ENCODE measurements around the gene GJD4.

DNA sequence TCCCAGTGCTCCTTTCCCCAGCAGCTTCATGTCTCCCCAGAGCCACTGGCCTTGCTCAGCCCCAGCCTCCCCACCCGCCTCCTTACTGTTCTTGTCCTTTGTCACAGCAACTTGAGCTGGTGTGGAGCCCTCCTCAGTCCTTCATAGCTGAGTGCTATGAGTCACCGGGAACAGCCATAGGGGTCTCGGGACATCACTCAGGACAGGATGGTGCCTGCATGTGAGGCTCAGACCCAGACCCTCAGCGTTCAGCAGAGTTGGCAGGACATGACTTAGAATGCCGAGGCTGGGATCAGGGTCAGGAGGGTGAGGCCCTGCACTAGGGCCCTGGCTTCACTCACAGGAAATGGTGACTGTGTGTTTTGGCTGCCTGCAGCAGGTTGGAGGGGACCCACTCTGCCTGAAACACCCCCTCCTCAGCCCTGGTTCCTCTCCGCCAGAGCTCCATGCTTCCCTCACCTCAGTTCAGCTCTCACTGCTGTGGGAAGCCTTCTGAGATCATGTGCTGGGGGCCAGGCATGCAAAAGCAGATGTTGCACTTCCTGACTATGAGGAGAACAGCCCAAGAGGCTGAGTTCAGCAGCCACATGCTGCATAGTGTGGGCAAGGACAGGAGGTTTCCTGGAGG lies 40.7 kb upstream of the GJD4 start:
- TF ChIP-seq, protein P1, sequence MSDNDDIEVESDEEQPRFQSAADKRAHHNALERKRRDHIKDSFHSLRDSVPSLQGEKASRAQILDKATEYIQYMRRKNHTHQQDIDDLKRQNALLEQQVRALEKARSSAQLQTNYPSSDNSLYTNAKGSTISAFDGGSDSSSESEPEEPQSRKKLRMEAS (IDR thresholded peaks at IDR 0.05; ENCODE audit: insufficient read depth, insufficient read length): no peak
- TF ChIP-seq EZH2 (IDR thresholded peaks at IDR 0.05; ENCODE audit: borderline replicate concordance, low read depth, low read length, severe bottlenecking) (no peak), POLR2A (IDR thresholded peaks at IDR 0.05; ENCODE audit: low read depth, low read length) (no peak), CTCF (IDR thresholded peaks at IDR 0.05; ENCODE audit: extremely low read depth in 1 of 2, insufficient read depth in 1 of 2, low read depth in 1 of 2, low read length in 2 of 2) (no peak)
